HG02571 (cell line): Measurements from ENCODE around the gene TPCN1.

Experiments used
- ATAC-seq: cut with Tn5 transposase; IDR thresholded peaks from one replicate; pipeline ENCODE4 v1.9.1; 2021; ENCODE audit warnings: mild to moderate bottlenecking, moderate library complexity; ENCODE audit not compliant: unreplicated experiment

TPCN1 gene

GRCh38 chr12:113257564-113257963 is 36.3 kb downstream of the TPCN1 start:
- ATAC-seq: no peak

GRCh38 chr12:113260127-113260526 is 38.9 kb downstream of the TPCN1 start:
- no peak for ATAC-seq

GRCh38 chr12:113260636-113261300 is 39.5 kb downstream of the TPCN1 start:
- ATAC-seq: no peak

GRCh38 chr12:113261847-113262470 is 40.7 kb downstream of the TPCN1 start:
- no peak for ATAC-seq

GRCh38 chr12:113262710-113263109 is 41.4 kb downstream of the TPCN1 start:
- no peak for ATAC-seq

GRCh38 chr12:113263431-113263963 is 42.2 kb downstream of the TPCN1 start:
- ATAC-seq: no peak

- no peak for ATAC-seq
These were observed 45.0 kb downstream of the TPCN1 start for GRCh38 chr12:113266106-113266895.

GRCh38 chr12:113267621-113268020 is 46.4 kb downstream of the TPCN1 start:
- no peak for ATAC-seq

GRCh38 chr12:113268136-113268535 is 46.9 kb downstream of the TPCN1 start:
- ATAC-seq: no peak

- no peak for ATAC-seq
These were observed 47.4 kb downstream of the TPCN1 start for GRCh38 chr12:113268621-113269020.

GRCh38 chr12:113269257-113269943 is 48.1 kb downstream of the TPCN1 start:
- ATAC-seq: no peak

GRCh38 chr12:113270709-113271009 is 49.4 kb downstream of the TPCN1 start:
- ATAC-seq: no peak

GRCh38 chr12:113271466-113271852 is 50.2 kb downstream of the TPCN1 start:
- no peak for ATAC-seq

- no peak for ATAC-seq
These were observed 50.7 kb downstream of the TPCN1 start for GRCh38 chr12:113271853-113272561.

GRCh38 chr12:113273053-113273725 is 51.9 kb downstream of the TPCN1 start:
- no peak for ATAC-seq

GRCh38 chr12:113274848-113275247 is 53.6 kb downstream of the TPCN1 start:
- ATAC-seq: no peak

- no peak for ATAC-seq
These were observed 55.0 kb downstream of the TPCN1 start for GRCh38 chr12:113276306-113276705.

- no peak for ATAC-seq
These were observed 55.8 kb downstream of the TPCN1 start for GRCh38 chr12:113276946-113277500.

- no peak for ATAC-seq
These were observed 56.2 kb downstream of the TPCN1 start for GRCh38 chr12:113277511-113277910.

GRCh38 chr12:113278141-113278540 is 56.9 kb downstream of the TPCN1 start:
- ATAC-seq: no peak
